Ovary (tissue), 9 donors: Measurements from ENCODE around the gene TNIK. TPM values are rescaled to one million over a fixed set of nuclear protein-coding genes. Genes with fewer than 3 reads are reported as not detected.

ENCODE experiments used
- DNase-seq, 5 donors: peaks; one replicate each; pipeline ENCODE4 v3.0.0-alpha.2; 2019 to 2020
- H3K27ac ChIP-seq, 2 donors: fragments of 200-600 bp; one replicate each; pipeline versions ENCODE4 v1.5.1 to v1.8.0; 2019 to 2022
- H3K27me3 ChIP-seq: fragments of 200-600 bp; one replicate; pipeline ENCODE4 v1.8.0; 2022
- H3K36me3 ChIP-seq: fragments of 200-600 bp; sonication (generic); one replicate; pipeline ENCODE4 v1.5.1; 2019
- H3K4me1 ChIP-seq: one replicate; pipeline ENCODE4 v1.8.1; 2013; ENCODE audit warnings: mild to moderate bottlenecking, moderate library complexity; ENCODE audit not compliant: insufficient read depth
- H3K4me3 ChIP-seq: fragments of 200-600 bp; sonication (generic); one replicate; pipeline ENCODE4 v1.5.1; 2017
- H3K9me3 ChIP-seq, 2 donors: fragments of 200-600 bp in 1 of 2; sonication (generic) in 1 of 2; one replicate each; pipeline versions ENCODE4 v1.5.1 to v1.8.1; 2013 to 2019; ENCODE audit warnings: mild to moderate bottlenecking in 1 of 2, moderate library complexity in 1 of 2
- EP300 ChIP-seq: sonication (generic); formaldehyde crosslinking; IDR thresholded peaks from one replicate; pipeline ENCODE4 v1.6.1; 2017; ENCODE audit warnings: antibody characterized with exemption
- POLR2A ChIP-seq: fragments of 450-650 bp; IDR thresholded peaks from one replicate; pipeline ENCODE4 v1.6.1; 2017; ENCODE audit warnings: antibody characterized with exemption, mild to moderate bottlenecking, moderate library complexity
- WGBS, 3 donors: extraction: QIAGEN DNeasy Blood & Tissue Kit in 1 of 3; methylation state at CpG; one replicate each; pipeline versions ENCODE4 v1.1.5 to v1.1.7; 2013 to 2017; 5-methylcytosine and 5-hydroxymethylcytosine counted together
- intact Hi-C, 4 donors: fragments of 100-400 bp; cut with DNase I; formaldehyde crosslinking; loops; one replicate each; pipeline versions ENCODE4 v1.11.0 to v1.15.1; 2022 to 2023
- polyA plus RNA-seq, 2 donors: library from polyadenylated mRNA; stranded (reverse); fragments of 200-250 nt in 1 of 2; fragments of 350-450 nt in 1 of 2; fragmentation: Illumina TruSeq in 1 of 2; extraction: RNeasy Lipid Tissue Mini Kit (QIAGEN cat#74804) in 1 of 2; gene quantifications; one replicate each; pipeline ENCODE4 v1.2.3, GENCODE V29; 2013 to 2014
- total RNA-seq, 7 donors: library from RNA; depleted of rRNA in 2 of 7; stranded (reverse); fragments of >200 nt in 2 of 7; fragmentation: NEBNext Ultra II Directional in 3 of 7; extraction: Animal tissue kit (Norgen Biotek cat#: 25700) in 3 of 7; gene quantifications; one replicate each; pipeline versions ENCODE4 v1.1.0 to v1.2.4, GENCODE V29; 2016 to 2023
- TF ChIP-seq, protein P1 (sequence below), 3 donors: fragments of 450-650 bp in 2 of 3; fragments of 200-600 bp in 1 of 3; IDR thresholded peaks; one replicate each; pipeline versions ENCODE4 v1.5.1 to v1.8.0; 2016 to 2022; ENCODE audit warnings: antibody characterized with exemption in 3 of 3, mild to moderate bottlenecking in 1 of 3
- donor health status: DM: no; HTN: no; CAD: no; lungs with moderate emphysema.
- donor health status: DM: no; HTN: no; CAD: no.
- donor health status: Bipolar disorder and iron deficiency.
- donor health status: DM: yes; HTN: yes; CAD: no.
- donor health status: DM: no; HTN: no; CAD: no.
- donor health status: DM: yes; HTN: yes; CAD: no.

Gene TNIK
- total and polyA plus RNA-seq, 9 donors, result 1.1 to 9.5 (median 4.5) TPM

DNA sequence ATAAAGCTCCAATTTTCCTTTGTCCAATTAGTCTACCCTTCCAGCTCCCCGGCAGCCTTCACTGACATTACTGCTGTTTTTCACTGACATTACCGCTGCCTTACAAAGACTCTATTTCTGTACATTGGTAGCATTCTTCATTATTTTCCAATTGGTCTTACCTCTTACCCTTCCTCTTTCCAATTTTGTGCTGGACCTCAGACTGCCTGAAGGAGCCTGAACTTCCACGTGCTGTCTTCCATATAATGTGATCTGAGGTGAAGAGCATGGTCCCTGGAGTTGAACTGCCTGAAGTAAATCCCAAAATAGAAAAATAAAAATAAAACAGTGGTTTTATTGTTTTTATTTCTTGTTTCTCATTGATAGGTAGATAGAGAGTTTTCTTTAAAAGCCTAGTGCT is 9.2 kb upstream of the TNIK start:
- intact Hi-C loops, result loop anchor here in 1 of 4 donors (10.0 kb wide), 1 partner anchor 275 kb away; no protein-coding TSS in a partner anchor

DNA sequence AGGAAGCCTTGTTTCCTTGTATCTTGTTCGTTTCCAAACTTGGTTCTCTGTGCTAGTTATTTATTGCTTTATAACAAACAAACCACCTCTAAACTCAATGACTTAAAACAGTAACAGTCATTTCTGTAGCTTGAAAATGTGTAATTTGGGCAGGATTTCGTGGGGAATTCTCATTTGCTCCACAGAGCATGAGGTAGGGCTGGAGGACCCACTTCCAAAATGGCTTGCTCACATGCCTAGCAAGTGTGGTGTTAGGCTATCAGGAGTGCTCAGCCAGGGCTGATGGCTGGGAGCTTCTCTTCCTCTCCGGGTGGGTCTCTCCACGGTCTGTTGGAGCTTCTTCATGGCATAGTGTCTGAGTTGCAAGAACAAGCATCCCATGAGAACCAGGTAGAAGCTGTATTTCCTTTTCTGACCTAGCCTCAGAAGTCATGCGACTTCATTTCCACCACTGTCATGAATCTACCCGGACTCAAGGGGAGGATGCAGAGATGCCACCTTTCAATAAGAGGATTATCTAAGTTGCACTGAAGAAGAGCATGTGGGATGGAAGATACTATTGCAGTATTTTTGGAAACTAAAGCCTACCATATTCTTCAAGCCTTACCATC is 8.2 kb upstream of the TNIK start:
- 90 to 94% (median 93%) methylated on average over 6 of the region's 6 CpGs for WGBS, 3 donors
- H3K4me3 ChIP-seq, result no peak overlapping the region
- no peaks in the 10 kb centered on the region for H3K36me3 ChIP-seq
- H3K9me3 ChIP-seq, result no peaks in the 10 kb centered on the region
- intact Hi-C loops, result loop anchor here in 1 of 4 donors (10.0 kb wide), 1 partner anchor 274 kb away; no protein-coding TSS in a partner anchor
- H3K27me3 ChIP-seq, result no peaks in the 10 kb centered on the region
- no peak overlapping the region for H3K27ac ChIP-seq
- no peak for TF ChIP-seq EP300
- TF ChIP-seq POLR2A, result no peak
- TF ChIP-seq, protein P1, sequence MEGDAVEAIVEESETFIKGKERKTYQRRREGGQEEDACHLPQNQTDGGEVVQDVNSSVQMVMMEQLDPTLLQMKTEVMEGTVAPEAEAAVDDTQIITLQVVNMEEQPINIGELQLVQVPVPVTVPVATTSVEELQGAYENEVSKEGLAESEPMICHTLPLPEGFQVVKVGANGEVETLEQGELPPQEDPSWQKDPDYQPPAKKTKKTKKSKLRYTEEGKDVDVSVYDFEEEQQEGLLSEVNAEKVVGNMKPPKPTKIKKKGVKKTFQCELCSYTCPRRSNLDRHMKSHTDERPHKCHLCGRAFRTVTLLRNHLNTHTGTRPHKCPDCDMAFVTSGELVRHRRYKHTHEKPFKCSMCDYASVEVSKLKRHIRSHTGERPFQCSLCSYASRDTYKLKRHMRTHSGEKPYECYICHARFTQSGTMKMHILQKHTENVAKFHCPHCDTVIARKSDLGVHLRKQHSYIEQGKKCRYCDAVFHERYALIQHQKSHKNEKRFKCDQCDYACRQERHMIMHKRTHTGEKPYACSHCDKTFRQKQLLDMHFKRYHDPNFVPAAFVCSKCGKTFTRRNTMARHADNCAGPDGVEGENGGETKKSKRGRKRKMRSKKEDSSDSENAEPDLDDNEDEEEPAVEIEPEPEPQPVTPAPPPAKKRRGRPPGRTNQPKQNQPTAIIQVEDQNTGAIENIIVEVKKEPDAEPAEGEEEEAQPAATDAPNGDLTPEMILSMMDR (IDR thresholded peaks at IDR 0.05), result no peak
- DNase-seq, result no peak
- no peaks in the 10 kb centered on the region for H3K4me1 ChIP-seq

More for the DNA sequence above, 9.2 kb upstream of the TNIK start:
- DNase-seq, result no peak
- Histone ChIP-seq H3K36me3 (no peaks in the 10 kb centered on the region), H3K9me3 (no peaks in the 10 kb centered on the region), H3K4me1 (no peaks in the 10 kb centered on the region), H3K27ac (no peak overlapping the region), H3K27me3 (no peaks in the 10 kb centered on the region), H3K4me3 (no peak overlapping the region)
- WGBS, 3 donors, result 60 to 73% (median 64%) methylated on average over 3 of the region's 3 CpGs
- TF ChIP-seq, protein P1 (IDR thresholded peaks at IDR 0.05), result no peak
- TF ChIP-seq EP300 (no peak), POLR2A (no peak)

DNA sequence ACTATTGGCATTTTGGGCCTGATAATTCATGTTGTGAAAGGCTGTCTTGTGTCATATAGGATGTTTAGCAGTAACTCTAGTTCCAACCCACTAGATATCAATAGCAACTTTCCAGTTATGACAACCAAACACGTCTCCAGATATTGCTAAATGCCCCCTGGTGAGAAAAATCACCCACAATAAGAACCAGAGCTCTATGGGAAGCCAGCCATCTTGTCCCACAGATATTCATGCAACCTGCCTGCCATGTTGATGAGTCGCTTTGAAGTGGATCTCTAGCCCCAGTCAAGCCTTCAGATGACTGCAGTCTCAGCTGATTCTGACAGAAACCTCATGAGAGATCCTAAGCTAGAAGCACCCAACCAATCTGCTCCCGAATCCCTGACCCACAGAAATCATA is 5.6 kb upstream of the TNIK start:
- Histone ChIP-seq H3K27ac (no peak overlapping the region), H3K4me3 (no peak overlapping the region), H3K36me3 (no peaks in the 10 kb centered on the region), H3K4me1 (peaks cover 3% of the 10 kb centered on the region), H3K27me3 (no peaks in the 10 kb centered on the region), H3K9me3 (no peaks in the 10 kb centered on the region)
- no peak for DNase-seq
- intact Hi-C loops, result loop anchor here in 1 of 4 donors (10.0 kb wide), 1 partner anchor 271 kb away; no protein-coding TSS in a partner anchor
- TF ChIP-seq POLR2A (no peak), EP300 (no peak)
- TF ChIP-seq, protein P1 (IDR thresholded peaks at IDR 0.05), result no peak
- 92 to 95% (median 92%) methylated on average over 3 of the region's 3 CpGs for WGBS, 3 donors

DNA sequence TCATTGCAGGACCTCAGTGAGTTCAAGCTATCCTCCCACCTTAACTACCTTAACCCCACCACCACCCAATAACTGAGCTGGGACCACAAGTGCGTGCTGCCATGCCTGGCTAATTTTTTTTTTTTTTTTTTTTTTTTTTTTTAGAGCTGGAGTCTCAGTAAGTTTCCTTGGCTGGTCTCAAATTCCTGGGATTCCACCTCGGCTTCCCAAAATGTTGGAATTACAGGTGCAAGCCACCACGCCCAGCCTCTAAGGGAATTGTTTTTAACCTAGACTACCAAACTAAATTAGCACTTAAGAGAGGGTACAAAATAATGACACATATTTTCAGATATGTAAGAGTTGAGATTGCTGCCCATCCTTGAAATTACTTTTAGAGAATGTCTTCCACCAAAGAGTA is 4.3 kb upstream of the TNIK start:
- no peak for TF ChIP-seq POLR2A
- TF ChIP-seq, protein P1 (IDR thresholded peaks at IDR 0.05), result no peak
- TF ChIP-seq EP300, result no peak
- Histone ChIP-seq H3K27me3 (no peaks in the 10 kb centered on the region), H3K27ac (no peak overlapping the region), H3K36me3 (no peaks in the 10 kb centered on the region), H3K4me1 (peaks cover 3% of the 10 kb centered on the region), H3K9me3 (no peaks in the 10 kb centered on the region), H3K4me3 (no peak overlapping the region)
- DNase-seq, result no peak
- 89 to 93% (median 93%) methylated on average over 3 of the region's 3 CpGs for WGBS, 3 donors
- intact Hi-C loops, result loop anchor here in 1 of 4 donors (10.0 kb wide), 1 partner anchor 270 kb away; no protein-coding TSS in a partner anchor
